Astrocyte (in vitro differentiated cells and primary cell): ENCODE data around the gene DDX17.

Source experiments
- EZH2 ChIP-seq: IDR thresholded peaks from 2 replicates; pipeline ENCODE4 v1.6.1; 2012; ENCODE audit warnings: mild to moderate bottlenecking, low read length, inconsistent platforms; ENCODE audit not compliant: insufficient read depth
- TF ChIP-seq, protein P1 (sequence below): IDR thresholded peaks from 2 replicates; pipeline ENCODE4 v1.5.1; 2011; ENCODE audit warnings: low read depth, mild to moderate bottlenecking, inconsistent platforms, low read length, moderate library complexity; ENCODE audit not compliant: insufficient read depth

DNA sequence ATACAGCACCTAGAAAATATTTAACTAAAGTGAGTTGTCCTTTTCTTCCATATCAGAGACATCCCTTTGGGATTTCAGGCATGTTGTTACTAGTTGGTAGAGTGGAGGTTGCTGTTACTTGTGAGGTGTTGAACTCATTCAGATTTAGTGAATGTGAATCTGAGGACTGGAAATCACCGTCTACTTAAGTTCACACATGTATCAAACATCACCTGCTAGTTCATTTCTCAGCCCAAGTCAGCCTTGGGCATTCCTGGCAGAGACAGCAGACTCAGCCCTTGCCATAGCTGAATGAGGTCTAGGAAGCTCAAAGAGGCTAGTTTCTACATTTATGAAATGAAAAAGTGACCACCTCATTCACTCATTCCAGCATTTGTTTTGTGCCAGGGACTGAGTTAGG lies 28.5 kb downstream of the DDX17 start:
- TF ChIP-seq, protein P1, sequence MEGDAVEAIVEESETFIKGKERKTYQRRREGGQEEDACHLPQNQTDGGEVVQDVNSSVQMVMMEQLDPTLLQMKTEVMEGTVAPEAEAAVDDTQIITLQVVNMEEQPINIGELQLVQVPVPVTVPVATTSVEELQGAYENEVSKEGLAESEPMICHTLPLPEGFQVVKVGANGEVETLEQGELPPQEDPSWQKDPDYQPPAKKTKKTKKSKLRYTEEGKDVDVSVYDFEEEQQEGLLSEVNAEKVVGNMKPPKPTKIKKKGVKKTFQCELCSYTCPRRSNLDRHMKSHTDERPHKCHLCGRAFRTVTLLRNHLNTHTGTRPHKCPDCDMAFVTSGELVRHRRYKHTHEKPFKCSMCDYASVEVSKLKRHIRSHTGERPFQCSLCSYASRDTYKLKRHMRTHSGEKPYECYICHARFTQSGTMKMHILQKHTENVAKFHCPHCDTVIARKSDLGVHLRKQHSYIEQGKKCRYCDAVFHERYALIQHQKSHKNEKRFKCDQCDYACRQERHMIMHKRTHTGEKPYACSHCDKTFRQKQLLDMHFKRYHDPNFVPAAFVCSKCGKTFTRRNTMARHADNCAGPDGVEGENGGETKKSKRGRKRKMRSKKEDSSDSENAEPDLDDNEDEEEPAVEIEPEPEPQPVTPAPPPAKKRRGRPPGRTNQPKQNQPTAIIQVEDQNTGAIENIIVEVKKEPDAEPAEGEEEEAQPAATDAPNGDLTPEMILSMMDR, result no peak
- no peak for TF ChIP-seq EZH2
